Subcutaneous abdominal adipose tissue (tissue), 5 donors: ENCODE data around the gene PBX3.
"Not testable (repeated sequence)": the region's sequence is repeated elsewhere in the genome, so short reads cannot be mapped to it uniquely, and the experiment has no call there.

Experiments used
- H3K27ac ChIP-seq: one replicate; pipeline ENCODE4 v1.7.0; 2013; ENCODE audit warnings: low read depth, mild to moderate bottlenecking, inconsistent platforms, low read length, moderate library complexity
- H3K27me3 ChIP-seq, 5 donors: one replicate each; pipeline ENCODE4 v1.7.0; 2013; ENCODE audit warnings: low read length in 5 of 5, inconsistent platforms in 1 of 5; ENCODE audit not compliant: control insufficient read depth in 5 of 5, insufficient read depth in 4 of 5
- H3K36me3 ChIP-seq, 5 donors: one replicate each; pipeline ENCODE4 v1.7.0; 2013; ENCODE audit warnings: low read length in 5 of 5; ENCODE audit not compliant: control insufficient read depth in 5 of 5, insufficient read depth in 5 of 5
- H3K4me1 ChIP-seq, 5 donors: one replicate each; pipeline ENCODE4 v1.7.0; 2013; ENCODE audit warnings: low read length in 5 of 5, mild to moderate bottlenecking in 3 of 5, moderate library complexity in 1 of 5; ENCODE audit not compliant: control insufficient read depth in 5 of 5, insufficient read depth in 5 of 5
- H3K4me3 ChIP-seq, 5 donors: one replicate each; pipeline ENCODE4 v1.7.0; 2013; ENCODE audit warnings: low read length in 5 of 5, low read depth in 1 of 5
- H3K9ac ChIP-seq, 5 donors: one replicate each; pipeline ENCODE4 v1.7.0; 2013; ENCODE audit warnings: low read length in 5 of 5, mild to moderate bottlenecking in 4 of 5, moderate library complexity in 3 of 5
- H3K9me3 ChIP-seq, 5 donors: one replicate each; pipeline ENCODE4 v1.7.0; 2013; ENCODE audit warnings: low read length in 5 of 5; ENCODE audit not compliant: control insufficient read depth in 5 of 5
- donor health status: healthy.
- donor health status: healthy.
- donor health status: healthy.
- donor health status: healthy.
- donor health status: healthy.

The PBX3 gene

DNA sequence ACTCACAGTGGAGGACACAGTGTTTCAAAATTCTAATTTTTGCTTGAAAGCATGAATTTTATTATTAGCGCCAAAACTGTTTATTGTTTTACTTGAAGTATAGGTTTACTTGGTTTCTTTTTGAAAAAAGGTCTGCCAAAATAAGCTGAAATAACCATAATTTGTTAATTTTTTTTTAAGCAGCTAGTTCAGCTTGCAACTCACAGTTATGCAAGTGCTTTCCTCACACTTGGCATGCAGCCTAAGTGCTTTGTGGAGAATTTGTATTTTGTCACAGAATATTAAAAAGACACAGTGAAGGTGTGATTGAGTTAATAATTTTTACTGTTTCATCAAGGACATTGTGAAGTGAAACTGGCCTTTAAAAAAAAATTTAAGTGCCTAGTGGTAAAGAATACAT is 21.6 kb downstream of the PBX3 start:
- no peak overlapping the region for H3K9ac ChIP-seq
- no peak overlapping the region for H3K27ac ChIP-seq
- H3K27me3 ChIP-seq, result no peaks in the 10 kb centered on the region
- H3K4me3 ChIP-seq, result no peak overlapping the region
- H3K4me1 ChIP-seq, result no peaks in the 10 kb centered on the region
- H3K9me3 ChIP-seq, result peaks cover 0 to 5% (median 0%) of the 10 kb centered on the region in 5 donors
- H3K36me3 ChIP-seq, result no peaks in the 10 kb centered on the region

DNA sequence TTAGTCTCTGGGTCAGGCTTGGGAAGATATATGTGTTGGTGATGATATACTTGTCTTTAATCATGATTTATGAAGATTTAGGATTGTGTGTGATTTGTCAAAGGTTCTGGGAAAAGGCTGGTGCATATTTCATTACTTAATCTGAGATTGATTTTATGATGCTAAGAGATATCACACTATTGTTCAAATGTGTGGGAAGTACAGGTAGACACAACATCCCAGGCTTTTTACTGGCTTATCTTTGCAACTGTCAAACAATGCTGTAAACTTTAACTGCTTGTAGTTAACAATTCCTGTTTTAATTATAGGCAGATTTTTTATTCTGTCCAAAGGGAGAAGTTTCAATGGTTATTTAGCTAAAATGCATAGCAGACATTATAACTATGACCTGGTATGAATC is 23.9 kb downstream of the PBX3 start:
- Histone ChIP-seq H3K9me3 (peaks cover 0 to 9% (median 0%) of the 10 kb centered on the region in 5 donors), H3K36me3 (no peaks in the 10 kb centered on the region), H3K27ac (no peak overlapping the region), H3K27me3 (no peaks in the 10 kb centered on the region), H3K4me1 (no peaks in the 10 kb centered on the region), H3K4me3 (no peak overlapping the region), H3K9ac (no peak overlapping the region)

DNA sequence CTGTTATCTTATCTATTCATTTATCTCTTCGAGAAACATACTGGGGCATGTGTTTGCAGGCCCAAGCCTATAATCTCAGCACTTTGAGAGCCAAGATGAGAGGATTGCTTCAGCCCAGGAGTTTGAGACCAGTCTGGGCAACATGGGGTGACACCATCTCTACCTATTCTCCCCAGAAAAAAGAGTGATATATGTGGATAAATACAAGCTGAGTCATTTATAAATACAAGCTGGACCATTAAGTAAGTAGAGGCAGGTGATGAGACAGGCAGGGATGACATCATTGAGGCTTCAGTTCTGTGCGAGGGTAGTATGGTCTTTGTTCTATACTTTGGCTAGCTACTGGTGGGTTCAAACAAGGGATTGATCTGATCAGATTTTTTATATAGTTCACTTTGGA is 25.6 kb downstream of the PBX3 start:
- Histone ChIP-seq H3K27ac (no peak overlapping the region), H3K27me3 (no peaks in the 10 kb centered on the region), H3K36me3 (no peaks in the 10 kb centered on the region), H3K9me3 (peaks cover 0 to 9% (median 0%) of the 10 kb centered on the region in 5 donors), H3K4me1 (no peaks in the 10 kb centered on the region), H3K9ac (no peak overlapping the region), H3K4me3 (no peak overlapping the region)

DNA sequence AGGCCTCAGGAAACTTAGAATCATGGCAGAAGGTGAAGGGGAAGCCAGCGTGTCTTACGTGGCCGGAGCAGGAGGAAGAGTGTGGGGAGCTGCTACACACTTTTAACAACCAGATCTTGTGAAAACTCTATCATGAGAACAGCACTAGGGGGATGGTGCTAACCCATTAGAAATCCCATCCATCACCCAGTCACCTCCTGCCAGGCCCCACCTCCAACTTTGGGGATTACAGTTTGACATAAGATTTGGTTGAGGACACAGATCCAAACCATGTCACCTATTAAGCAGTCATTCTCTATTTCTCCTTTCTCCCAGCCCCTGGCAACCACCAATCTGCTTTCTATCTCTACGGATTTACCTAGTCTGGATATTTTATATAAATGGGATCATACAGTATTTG is 26.9 kb downstream of the PBX3 start:
- H3K4me3 ChIP-seq, result no peak overlapping the region
- H3K9ac ChIP-seq, result no peak overlapping the region
- H3K27me3 ChIP-seq, result no peaks in the 10 kb centered on the region
- H3K4me1 ChIP-seq, result no peaks in the 10 kb centered on the region
- H3K36me3 ChIP-seq, result no peaks in the 10 kb centered on the region
- no peak overlapping the region for H3K27ac ChIP-seq
- H3K9me3 ChIP-seq, result peaks cover 0 to 9% (median 0%) of the 10 kb centered on the region in 5 donors

DNA sequence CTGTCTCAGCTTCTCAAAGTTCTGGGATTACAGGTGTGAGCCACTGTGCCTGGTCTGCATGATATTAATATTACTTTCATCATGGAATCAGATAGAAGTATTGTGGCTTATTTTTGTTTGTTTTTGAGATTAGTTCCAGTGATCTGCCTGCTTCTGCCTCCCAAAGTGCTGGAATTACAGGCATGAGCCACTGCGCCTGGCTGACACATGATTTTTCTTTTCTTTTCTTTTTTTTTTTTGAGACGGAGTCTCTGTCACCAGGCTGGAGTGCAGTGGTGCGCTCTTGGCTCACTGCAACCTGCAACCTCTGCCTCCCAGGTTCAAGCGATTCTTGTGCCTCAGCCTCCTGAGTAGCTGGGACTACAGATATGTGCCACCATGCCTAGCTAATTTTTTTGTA is 29.6 kb downstream of the PBX3 start:
- H3K4me3 ChIP-seq, H3K27ac ChIP-seq, H3K9me3 ChIP-seq: not testable (repeated sequence)

DNA sequence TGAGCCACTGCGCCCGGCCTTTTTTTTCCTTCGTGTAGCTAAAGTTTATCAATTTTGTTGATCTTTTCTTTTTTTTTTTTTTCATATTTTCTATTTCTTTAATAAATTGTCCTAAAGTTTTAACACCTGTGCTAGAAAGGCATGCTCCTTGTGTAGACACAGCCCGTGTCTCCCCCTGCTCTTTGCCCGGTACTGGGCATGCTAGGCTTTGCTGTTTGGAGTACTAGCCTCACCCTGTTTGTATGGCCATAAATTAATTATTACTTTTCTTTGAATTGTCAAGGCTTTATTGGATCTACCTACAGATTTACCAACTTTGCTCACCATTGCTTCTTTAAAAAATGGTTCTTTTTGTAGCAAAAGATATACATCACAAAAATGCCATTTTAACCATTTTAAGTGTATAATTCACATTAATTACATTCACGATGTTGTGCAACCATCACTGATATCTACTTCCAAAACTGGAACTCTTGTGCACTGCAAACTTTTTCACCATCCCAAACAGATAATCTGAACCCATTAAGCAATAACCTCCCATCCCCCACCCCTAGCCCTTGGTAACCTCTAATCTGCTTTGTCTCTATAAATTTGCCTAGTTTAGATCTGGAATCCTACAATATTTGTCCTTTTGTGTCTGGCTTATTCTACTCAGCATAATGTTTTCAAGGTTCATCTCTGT is 31.5 kb downstream of the PBX3 start:
- H3K27ac ChIP-seq, H3K27me3 ChIP-seq, H3K9me3 ChIP-seq, H3K9ac ChIP-seq, H3K36me3 ChIP-seq, H3K4me3 ChIP-seq, H3K4me1 ChIP-seq: not testable (repeated sequence)

More for the DNA sequence above, 29.6 kb downstream of the PBX3 start:
- not testable (repeated sequence) for H3K9ac ChIP-seq, H3K4me1 ChIP-seq, H3K36me3 ChIP-seq, H3K27me3 ChIP-seq

DNA sequence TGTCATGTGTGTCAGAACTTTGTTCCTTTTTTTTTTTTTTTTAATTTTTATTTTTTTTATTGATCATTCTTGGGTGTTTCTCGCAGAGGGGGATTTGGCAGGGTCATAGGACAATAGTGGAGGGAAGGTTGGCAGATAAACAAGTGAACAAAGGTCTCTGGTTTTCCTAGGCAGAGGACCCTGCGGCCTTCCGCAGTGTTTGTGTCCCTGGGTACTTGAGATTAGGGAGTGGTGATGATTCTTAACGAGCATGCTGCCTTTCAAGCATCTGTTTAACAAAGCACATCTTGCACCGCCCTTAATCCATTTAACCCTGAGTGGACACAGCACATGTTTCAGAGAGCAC is 32.0 kb downstream of the PBX3 start:
- H3K4me1 ChIP-seq, H3K9ac ChIP-seq, H3K4me3 ChIP-seq, H3K27me3 ChIP-seq, H3K27ac ChIP-seq, H3K36me3 ChIP-seq, H3K9me3 ChIP-seq: not testable (repeated sequence)

DNA sequence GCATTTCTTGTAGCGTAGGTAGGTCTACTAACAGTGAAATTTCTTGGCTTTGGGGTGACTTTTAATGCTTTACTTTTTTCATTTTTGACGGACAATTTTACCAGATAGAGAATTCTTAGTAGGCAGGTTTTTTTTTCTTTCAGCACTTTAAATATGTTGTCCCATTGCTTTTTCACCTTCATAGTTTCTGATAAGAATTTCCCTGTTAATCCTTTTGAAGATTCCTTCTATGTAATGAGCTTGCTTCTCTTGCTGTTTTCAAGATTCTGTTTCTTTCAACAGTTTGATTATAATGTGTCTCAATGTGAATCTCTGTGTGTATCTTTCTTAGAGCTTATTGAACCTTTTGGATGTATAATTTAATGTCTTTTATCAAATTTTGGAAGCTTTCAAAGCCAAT is 35.5 kb downstream of the PBX3 start:
- peaks cover 0 to 16% (median 7%) of the 10 kb centered on the region in 5 donors for H3K4me1 ChIP-seq
- no peak overlapping the region for H3K9ac ChIP-seq
- peaks cover 0 to 2% (median 0%) of the 10 kb centered on the region in 5 donors for H3K9me3 ChIP-seq
- H3K36me3 ChIP-seq, result no peaks in the 10 kb centered on the region
- H3K4me3 ChIP-seq, result no peak overlapping the region
- no peak overlapping the region for H3K27ac ChIP-seq
- no peaks in the 10 kb centered on the region for H3K27me3 ChIP-seq

DNA sequence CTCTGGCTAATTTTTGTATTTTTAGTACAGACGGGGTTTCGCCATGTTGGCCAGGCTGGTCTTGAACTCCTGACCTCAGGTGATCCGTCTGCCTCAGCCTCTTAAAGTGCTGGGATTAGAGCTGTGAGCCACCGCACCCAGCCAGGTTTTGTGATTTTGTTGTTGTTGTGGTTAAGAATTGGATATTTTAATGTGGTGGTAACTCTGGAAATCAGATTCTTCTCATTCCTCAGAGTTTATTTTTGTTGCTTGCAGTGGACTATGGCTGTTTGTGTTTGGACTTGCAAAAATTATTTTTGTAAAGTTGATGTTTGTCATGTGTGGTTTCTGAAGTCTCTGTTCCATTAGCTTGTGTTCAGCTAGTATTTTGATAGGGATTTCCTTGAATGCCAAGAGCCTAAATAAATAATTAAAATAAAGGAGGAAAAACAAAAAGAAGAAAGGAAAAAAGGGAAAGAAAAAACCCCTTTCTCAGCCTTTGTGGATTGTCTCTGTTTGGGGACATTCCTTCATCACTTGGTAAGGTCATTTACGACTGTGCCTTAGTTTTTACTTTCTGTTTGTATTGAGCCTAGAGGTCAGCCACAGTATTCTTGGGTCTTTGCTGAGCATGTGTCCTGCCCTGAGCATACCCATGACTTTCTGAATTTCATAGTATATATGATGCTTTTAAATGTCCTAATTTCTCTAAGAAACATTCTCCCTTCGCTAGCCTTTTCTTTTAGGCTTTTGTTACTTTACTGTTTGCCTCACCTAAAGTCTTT is 37.3 kb downstream of the PBX3 start:
- Histone ChIP-seq H3K9ac (no peak overlapping the region), H3K4me3 (peak overlapping the region in 1 of 5 donors; percentile 48), H3K36me3 (no peaks in the 10 kb centered on the region), H3K4me1 (peaks cover 0 to 16% (median 8%) of the 10 kb centered on the region in 5 donors), H3K27ac (peak overlapping the region; percentile 43), H3K9me3 (peaks cover 0 to 2% (median 0%) of the 10 kb centered on the region in 5 donors), H3K27me3 (no peaks in the 10 kb centered on the region)

DNA sequence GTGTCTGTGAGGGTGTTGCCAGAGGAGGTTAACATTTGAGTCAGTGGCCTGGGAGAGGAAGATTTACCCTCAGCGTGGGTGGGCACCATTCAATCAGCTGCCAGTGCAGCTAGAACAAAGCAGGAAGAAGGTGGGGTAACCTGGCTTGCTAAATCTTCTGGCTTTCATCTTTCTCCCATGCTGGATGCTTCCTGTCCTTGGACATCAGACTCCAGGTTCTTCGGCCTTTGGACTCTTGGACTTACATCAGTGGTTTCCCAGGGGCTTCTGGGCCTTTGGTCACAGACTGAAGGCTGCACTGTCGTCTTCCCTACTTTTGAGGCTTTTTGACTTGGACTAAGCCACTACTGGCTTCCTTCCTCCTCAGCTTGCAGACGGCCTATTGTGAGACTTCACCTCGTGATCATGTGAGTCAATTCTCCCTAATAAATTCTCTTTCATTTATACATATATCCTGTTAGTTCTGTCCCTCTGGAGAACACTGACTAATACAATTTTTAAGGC is 38.1 kb downstream of the PBX3 start:
- H3K27ac ChIP-seq, result peak overlapping the region; percentile 43
- H3K9ac ChIP-seq, result no peak overlapping the region
- peaks cover 0 to 2% (median 0%) of the 10 kb centered on the region in 5 donors for H3K9me3 ChIP-seq
- H3K4me1 ChIP-seq, result peaks cover 0 to 16% (median 8%) of the 10 kb centered on the region in 5 donors
- no peaks in the 10 kb centered on the region for H3K36me3 ChIP-seq
- no peaks in the 10 kb centered on the region for H3K27me3 ChIP-seq
- H3K4me3 ChIP-seq, result no peak overlapping the region
